HG02970 (cell line): ENCODE results near the gene TMPRSS11D.

Experiments used
- ATAC-seq: cut with Tn5 transposase; IDR thresholded peaks from one replicate; pipeline ENCODE4 v1.9.1; 2021; ENCODE audit warnings: mild to moderate bottlenecking, moderate library complexity, moderate number of reproducible peaks; ENCODE audit not compliant: unreplicated experiment, low FRiP score

TMPRSS11D gene

DNA sequence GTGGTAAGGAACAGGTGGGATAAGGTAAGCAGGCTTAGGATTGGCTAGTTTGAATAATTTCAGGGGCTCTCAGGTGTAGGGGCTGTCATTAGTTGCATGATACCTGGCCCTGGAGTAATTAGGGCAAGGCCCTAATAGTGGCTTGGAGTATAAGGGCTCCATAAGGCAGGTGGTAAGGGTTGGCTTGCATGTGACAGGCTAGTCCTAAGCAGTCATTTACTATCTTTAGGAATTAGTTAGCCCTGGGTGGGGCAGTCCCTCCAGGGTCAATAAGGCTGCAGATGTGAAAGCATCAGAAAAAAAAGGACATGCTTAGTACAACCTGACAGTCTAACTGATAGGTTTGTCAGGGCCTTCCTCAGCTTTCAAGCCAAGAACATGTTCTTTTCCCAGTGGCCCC is 7.8 kb upstream of the TMPRSS11D start:
- no peak for ATAC-seq

DNA sequence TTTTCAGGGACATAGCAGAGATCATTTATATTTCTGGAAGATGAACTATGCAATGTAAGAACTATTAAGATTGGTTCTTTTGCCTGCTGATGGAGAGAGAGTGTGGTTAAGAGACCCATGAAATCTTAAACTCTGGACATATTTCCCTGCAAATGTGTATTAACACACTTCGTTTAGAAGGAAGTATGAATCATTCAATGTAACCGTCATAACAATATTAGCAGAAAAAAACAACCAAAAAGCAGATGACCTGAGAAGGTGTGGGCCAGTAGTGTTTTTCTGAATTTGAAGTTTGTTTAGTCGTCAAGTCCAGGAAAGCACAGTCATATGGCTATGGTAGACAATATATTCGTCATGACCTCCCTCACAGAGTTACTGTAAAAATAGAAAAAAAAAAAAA is 2.5 kb upstream of the TMPRSS11D start:
- ATAC-seq, result no peak

DNA sequence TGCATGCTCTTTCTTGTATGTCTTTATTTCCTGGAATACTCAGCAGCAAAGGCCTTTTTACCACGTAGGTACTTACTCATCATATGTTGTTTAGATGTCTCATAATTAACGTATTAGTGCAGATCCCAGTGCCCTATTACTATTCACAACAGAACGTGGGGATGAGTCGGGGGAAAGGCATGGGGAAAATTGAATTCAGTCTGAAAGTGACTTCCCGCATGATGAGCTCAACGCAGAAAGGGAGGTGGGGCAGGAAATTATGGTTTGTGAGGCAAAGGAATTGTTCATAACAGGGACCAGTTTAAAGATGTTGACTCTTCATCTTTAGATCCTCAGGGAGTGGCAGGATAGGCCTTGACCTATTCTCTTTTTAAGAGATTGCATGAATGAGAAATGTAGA is 2.0 kb upstream of the TMPRSS11D start:
- no peak for ATAC-seq

DNA sequence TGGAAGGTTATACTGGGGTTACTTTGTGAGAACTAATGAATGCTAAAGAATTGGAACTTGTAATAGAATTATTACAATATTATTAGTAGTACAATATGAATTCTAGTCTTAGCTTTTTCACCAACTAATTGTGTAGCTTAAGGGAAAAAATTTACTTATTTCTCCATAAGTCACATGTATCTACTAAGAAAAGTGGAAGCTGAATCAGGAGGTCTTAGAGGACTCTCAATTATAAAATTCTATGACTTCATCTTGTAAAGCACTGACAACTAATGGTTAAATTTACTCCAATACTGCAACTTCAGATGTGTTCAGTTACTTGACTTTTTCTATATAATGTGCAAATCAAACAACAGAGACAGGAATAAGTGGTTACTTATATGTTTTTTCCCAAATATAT is 899 bp upstream of the TMPRSS11D start:
- no peak for ATAC-seq

DNA sequence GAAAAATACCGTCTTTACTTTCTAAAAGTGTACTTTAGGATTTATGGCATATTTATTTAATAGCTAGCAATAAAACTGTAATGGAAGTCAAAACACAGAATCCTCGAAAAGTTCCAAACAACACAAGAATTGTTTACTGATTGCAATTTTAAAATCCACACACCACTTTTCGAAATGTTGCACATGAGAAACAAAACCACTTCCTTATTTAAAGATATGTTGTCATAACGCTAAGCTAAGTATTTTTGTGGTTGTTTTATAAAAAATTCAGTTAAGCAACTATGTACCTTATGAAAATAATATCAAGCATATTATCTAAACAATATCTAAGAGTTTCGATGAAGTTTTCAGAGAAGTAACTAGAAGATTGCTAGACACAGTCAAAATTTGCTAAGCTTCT is 344 bp downstream of the TMPRSS11D start:
- no peak for ATAC-seq

DNA sequence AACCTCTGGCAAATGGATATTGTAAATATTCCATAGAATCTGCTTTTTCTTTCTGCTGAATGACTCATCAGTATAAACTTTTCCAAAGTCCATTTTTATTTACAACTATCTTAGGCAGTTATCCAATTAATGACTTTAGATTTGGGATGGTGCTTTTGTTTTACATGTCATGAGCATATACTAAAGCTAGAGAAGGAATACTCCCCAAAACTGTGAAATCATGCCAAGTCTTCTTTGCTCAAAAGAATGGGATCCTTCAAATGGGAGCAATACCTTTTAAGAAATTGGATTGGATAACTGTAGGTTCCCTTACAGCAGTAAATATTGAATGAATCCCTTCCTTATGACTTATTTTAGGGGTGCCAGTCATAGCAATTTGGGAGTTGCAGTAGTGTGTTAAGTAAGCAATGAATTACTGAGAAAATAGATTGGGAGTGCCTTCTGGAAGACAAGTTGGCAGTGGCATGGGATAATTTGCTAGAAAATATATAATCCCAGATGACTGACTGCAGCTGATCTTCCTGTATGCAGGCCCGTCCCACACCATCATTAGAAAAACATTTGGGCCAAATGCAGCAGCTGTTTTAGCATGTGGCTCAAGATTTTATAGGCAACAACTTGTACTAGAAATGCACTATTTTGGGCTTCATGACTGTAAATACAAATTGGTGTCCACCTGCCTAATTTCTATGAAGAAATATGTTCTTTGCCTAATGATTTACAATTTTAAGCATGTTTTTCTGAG is 2.8 kb downstream of the TMPRSS11D start:
- no peak for ATAC-seq

DNA sequence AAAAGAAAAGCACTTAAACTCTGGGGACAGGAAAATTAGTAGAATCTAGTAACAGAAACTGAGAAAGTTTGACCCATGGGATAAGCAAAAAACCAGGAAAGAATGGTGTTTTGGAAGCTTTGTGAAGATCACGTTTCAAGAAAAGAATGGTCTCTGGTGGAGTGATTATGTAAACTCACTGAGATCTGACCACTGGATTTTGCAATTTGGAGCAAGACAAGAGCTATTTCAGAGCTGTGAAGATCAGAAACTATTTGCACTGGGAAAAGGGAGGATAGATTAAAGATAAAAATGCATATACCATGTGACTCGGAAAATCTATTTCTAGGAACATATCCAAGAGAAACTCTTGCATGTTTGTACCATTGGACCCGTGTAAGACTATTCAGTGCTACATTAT is 4.3 kb downstream of the TMPRSS11D start:
- no peak for ATAC-seq

DNA sequence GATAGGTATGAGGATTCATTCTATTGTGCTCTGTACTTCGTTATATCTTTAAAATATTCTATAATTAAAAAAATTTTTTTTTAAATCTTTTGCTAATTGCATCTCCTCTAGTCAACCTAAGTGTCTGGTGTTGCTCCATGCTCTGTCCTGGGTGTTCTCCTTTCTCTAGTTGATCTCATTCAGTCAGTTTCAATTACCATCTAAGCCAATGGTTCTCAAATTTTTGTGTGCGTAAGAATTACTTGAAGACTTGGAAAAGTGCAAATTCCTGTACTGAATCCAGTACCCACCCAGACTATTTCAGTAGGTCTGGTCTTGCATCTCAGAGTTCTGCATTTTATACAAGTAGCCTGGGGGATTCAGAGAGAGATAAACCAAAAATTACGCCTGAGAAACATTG is 6.7 kb downstream of the TMPRSS11D start:
- ATAC-seq, result no peak

DNA sequence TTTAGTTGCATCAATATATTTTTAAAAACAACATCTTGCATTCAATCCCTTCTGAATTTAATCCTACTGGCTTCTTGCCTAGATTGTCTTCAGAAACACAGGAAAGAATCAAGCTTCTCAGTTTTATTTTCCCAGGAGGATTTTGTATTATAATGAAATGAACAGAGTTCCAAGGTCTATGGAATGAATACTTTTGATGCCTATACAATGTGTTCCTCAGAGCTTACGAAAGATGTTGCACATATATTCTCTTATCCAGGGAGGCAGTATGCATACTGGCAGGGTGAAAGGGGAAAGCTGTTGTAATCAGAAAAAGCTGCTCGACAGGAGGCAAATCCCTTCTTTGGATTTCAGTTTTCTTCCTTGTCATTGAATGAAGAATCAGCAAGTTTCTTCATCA is 8.8 kb downstream of the TMPRSS11D start:
- no peak for ATAC-seq

DNA sequence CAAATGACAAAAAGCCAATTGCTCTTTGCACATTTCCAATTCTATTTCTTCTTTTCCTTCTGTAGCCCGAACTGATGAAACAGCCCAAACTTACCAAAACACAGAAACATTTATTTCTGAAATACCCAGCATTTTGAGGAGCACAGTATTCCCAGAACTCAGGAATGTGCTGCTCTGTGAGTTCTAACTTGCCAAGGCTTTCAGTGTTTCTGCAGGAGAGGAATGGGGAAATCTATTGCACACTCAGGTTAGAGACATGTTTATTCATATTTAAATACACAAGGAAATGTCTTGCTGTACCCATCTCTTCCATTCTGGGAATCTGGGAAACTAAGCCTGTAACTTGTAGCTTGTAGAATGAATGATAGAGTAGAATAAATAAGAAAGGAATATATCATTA is 10.7 kb downstream of the TMPRSS11D start:
- ATAC-seq, result no peak

DNA sequence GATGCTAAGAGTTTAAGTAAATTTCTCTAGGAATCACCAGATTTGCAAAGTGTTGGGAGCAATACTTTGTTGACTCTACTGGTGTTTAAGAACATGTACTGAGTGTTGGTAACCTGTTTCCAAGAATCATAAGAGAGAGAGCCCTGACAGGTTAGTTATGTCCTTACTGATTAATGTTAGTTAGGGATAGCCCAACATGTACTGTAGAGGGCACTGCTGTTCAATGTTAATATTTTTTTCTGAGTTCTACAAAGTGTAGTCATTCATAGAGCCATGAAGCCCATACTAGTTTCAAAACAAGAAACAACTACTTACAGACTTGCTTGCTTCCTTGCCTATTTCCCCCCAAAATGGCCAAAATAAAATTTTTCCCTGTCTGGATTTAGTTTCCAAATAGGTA is 11.9 kb downstream of the TMPRSS11D start:
- ATAC-seq, result peak; percentile 83

DNA sequence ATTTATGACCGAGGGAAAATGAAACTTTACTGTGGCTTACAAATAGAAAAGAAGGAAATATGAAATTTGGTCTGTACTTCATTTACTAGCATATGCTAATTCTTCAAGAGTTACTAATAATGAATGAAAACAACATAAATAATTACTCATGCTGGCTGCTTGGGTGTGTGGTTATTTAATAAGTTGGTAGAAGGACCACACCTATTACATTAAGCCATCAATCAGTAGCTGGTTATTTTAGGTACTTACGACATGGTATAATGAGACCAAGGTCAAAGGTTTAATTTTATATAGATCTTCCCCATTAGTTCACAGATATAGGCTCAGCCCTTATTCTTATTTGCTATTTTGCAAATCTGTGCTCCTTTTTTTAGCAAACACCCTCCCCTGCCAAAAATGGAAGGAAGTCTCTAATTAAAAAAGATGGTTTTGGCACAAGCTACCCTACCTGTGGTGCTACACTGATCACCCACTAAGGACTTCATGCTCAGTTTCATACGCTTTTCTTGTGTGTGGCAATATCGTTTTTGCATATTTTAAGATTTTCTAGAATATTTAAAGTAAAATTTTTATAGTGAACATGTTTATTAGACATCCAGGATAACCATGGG is 14.1 kb downstream of the TMPRSS11D start:
- ATAC-seq, result no peak

DNA sequence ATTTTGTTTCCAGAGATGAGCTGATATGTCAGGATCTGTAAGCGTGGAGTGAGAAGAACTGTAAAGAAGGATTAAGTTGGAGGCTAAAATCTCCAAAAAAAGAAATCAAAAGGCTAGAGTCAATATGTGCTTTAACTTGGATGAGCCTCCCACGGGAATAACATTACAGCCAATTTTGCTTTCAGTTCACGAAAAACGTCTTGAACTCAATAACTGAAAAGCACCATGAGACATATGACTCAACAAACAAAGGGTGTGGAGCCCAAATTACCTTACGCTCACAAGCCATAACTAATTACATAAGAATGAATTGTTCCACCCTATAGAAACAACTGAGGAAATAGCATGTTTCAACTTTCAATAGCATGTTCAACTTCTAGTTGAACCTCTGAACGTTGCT is 22.3 kb downstream of the TMPRSS11D start:
- no peak for ATAC-seq

DNA sequence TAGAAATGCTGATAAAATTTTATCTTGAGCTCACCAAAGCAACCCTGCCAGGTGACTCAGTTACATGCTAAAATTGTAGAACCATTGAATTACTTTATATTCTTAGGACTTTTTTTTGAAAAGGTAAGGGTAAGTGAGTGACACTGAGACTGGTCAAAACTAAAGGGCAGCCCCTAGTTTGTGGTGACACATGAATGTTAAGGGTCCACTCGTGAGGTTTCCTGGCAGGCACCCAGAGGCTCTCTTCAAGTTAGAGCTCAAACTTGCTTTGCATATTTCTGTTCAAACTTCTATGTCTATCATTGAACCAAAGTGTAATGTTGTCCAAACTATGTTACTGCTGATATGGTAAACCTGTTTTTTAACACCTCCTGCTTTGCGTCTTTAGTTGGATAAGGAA is 30.5 kb downstream of the TMPRSS11D start:
- no peak for ATAC-seq

DNA sequence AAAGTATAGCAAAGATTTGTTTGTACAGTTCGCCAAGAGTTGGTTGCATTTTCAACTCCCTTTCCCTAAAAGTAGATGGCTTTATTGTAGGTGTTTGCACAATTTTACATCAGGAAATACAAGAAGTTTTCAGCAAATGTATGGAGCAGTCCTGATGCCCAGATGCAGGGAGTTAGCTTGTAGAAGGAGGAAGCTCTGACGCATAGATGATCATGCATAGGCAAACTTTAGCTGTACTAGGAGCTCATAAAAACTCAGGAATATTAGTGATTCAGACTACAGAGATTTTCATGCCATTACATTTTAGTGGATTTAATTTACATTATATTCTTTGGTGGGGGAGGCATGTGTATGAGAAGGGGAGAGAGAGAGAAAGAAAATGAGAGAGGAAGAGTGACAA is 62.9 kb downstream of the TMPRSS11D start:
- ATAC-seq, result no peak

DNA sequence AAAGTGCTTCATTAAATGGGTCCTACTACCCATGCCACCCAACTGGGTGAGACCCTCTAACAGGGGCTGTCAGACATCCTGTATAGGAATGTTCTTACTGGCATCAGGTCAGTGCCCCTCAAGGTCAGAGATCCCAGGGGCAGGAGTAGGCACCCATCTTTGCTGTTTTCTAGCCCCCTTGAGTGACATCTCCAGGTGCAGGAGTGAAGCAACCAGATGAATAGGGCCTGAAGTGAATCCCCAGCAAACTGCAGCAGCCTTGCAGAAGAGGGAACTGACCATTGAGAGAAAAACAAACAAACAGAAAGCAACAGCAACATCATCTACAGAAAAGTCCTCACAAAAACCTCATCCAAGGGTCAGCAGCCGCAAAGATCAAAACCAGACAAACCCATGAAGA is 73.8 kb downstream of the TMPRSS11D start:
- ATAC-seq, result no peak

DNA sequence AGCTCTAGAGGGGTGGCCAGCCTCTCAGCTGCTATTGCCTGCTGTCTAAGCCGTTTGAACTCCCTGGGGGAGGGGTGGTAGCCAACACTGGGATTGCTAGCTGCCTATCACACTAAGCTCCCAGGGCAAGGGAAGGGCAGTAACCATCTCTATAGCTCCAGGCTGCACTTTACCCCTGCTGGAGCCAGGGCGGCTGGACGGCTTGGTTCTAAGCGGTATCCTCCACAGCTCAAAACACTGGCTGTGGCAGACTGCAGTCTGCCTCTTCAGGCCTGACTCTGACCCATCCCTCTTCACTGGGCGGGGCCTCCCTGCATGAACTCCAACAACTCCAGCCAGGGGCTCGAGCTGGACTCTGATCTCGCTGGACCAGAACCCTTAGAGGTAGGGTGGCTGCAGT is 74.3 kb downstream of the TMPRSS11D start:
- ATAC-seq, result no peak

DNA sequence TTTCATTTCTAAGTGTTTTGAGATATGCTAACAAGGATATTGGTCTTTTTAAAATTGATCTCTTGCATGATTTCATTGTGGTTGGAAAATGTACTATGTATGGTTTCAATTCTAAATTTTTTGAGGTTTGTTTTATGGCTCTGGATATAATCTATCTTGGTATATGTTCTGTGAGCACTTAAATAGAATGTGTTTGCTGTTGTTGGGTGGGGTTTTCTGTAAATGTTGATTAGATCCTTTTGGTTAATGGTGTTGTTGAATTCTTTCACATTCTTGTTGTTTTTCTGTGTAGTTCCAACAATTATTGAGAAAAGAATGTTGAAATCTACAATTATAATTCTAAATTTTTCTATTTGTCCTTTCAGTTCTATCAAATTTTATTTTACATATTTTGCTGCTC is 87.0 kb downstream of the TMPRSS11D start:
- no peak for ATAC-seq

DNA sequence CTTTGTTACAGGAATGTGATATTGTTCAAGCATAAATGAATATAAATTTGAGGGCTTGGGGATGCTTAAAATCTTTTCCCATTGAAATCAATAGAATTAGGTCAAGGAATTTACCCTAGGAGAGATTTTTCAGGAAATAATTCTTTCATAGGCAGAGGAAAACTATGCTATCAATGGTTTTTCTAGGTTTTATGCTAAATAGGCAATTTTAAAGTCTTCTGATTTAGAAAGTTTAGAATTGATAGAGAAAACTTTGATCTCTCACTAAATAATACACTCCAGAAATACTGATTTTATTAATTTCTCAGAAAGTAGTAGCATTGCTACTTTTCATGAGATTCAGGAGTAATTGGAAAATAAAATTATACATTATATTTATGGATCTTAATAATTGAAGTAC is 93.1 kb downstream of the TMPRSS11D start:
- ATAC-seq, result no peak

DNA sequence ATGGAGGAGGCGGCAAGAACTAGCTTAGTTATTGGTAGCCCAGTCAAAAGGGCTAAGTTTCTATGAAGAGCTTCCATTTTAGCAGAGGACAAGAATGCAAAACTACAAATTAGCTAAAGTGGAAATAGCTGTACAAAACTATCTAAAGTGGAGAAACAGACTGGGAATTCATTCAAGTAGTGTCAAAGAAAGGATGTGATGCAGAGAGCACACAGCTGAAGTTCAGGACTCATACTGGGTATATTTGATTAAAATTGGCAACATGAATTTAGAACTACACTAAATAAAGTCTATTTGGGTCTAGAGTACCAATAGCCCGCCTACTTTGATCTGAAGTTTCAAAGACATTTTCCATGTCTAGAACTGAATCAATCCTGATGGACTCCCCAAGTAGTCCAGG is 96.5 kb downstream of the TMPRSS11D start:
- ATAC-seq, result no peak

DNA sequence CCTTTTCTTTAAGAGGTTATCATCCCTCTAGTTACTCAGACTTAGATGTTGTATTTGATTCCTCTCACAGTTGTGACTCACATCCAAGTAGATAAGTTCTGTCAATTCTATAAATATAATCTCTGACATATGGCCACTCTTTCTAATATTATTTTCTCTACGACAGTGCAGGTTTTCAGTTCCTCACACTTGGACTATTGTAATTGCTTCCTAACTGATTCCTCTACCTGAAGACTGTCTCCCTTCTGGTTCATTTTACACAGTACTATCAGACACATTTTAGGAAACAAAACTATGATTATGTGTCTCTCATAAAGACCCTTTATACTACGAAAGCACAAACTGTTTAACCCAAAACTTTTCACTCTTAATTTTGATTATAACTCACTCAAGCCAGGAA is 98.3 kb downstream of the TMPRSS11D start:
- no peak for ATAC-seq

DNA sequence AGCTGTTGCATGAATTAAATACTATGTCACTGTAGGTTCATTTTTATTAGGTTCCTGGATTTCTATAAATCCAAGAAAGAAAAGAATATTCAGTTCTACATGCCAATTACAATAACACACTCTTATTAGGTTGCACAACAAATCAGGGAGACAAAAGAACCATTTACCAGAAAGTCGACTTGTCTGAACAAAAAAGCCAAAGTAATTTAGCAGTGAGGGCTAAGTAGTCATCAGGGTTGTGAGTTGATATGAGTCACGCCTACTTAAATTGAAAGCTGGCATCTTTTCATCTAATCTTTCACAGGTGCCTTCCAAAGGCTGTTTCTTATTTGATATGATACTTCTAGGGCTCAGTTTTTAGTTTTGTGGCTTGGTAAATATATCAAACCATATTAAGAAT is 104.2 kb downstream of the TMPRSS11D start:
- ATAC-seq, result no peak

DNA sequence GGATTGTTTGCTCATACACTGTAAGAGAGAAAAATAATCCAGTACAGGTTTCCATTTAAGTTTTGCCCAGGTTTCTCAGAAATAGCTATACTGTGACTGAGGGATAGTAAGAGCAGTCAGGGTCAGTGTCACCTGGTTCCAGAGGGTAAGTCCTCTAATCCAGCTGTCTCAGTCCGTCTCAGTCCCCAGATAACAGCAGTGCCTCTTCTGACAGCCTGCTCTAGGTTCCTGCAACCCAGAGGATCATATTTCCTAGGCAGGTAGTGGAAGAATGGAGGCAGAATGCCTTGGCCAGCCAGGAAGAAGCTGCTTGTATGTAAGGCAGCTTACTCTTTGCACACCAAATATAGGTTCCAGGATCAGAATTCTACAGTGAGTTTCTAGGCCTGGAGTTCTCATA is 107.1 kb downstream of the TMPRSS11D start:
- ATAC-seq, result no peak
